ENCODE data around the gene GPC5. TPM values are rescaled to one million over a fixed set of nuclear protein-coding genes. Genes with fewer than 3 reads are reported as not detected.

GPC5 gene
- total RNA-seq, 1 donor from 2014 or later = 8.7 TPM

- Histone ChIP-seq H3K9me3 (no peaks in the 10 kb centered on the region), H3K27me3 (ENCODE audit: low read depth) (no peaks in the 10 kb centered on the region), H3K4me1 (peaks cover 12% of the 10 kb centered on the region), H3K27ac (no peak overlapping the region), H3K36me3 (no peaks in the 10 kb centered on the region), H3K4me3 (no peak overlapping the region)
- intact Hi-C loops (cut with DNase I) = no loop called here
- DNase-seq (no peak), ATAC-seq (peak; percentile 78 to 89)
- TF ChIP-seq, protein P1, sequence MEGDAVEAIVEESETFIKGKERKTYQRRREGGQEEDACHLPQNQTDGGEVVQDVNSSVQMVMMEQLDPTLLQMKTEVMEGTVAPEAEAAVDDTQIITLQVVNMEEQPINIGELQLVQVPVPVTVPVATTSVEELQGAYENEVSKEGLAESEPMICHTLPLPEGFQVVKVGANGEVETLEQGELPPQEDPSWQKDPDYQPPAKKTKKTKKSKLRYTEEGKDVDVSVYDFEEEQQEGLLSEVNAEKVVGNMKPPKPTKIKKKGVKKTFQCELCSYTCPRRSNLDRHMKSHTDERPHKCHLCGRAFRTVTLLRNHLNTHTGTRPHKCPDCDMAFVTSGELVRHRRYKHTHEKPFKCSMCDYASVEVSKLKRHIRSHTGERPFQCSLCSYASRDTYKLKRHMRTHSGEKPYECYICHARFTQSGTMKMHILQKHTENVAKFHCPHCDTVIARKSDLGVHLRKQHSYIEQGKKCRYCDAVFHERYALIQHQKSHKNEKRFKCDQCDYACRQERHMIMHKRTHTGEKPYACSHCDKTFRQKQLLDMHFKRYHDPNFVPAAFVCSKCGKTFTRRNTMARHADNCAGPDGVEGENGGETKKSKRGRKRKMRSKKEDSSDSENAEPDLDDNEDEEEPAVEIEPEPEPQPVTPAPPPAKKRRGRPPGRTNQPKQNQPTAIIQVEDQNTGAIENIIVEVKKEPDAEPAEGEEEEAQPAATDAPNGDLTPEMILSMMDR (IDR thresholded peaks at IDR 0.05) = no peak
Measured at GRCh38 chr13:92103689-92104153, 705.3 kb downstream of the GPC5 start.

GRCh38 chr13:92122186-92122853 lies 723.9 kb downstream of the GPC5 start:
- Histone ChIP-seq H3K4me3 (no peak overlapping the region), H3K27ac (no peak overlapping the region), H3K9me3 (no peaks in the 10 kb centered on the region), H3K4me1 (no peaks in the 10 kb centered on the region), H3K27me3 (ENCODE audit: low read depth) (no peaks in the 10 kb centered on the region), H3K36me3 (no peaks in the 10 kb centered on the region)
- DNase-seq = no peak
- intact Hi-C loops (cut with DNase I) = no loop called here
- no peak for ATAC-seq
- TF ChIP-seq, protein P1 (IDR thresholded peaks at IDR 0.05) = no peak

- no peaks in the 10 kb centered on the region for H3K27me3 ChIP-seq (ENCODE audit: low read depth)
- TF ChIP-seq, protein P1 (IDR thresholded peaks at IDR 0.05) = no peak
- DNase-seq = no peak
- H3K4me3 ChIP-seq = no peak overlapping the region
- no peak overlapping the region for H3K27ac ChIP-seq
- no peaks in the 10 kb centered on the region for H3K36me3 ChIP-seq
- no peaks in the 10 kb centered on the region for H3K4me1 ChIP-seq
- intact Hi-C loops (cut with DNase I) = no loop called here
- no peak for ATAC-seq
- H3K9me3 ChIP-seq = no peaks in the 10 kb centered on the region
Measured at GRCh38 chr13:92126399-92126798, 728.0 kb downstream of the GPC5 start.

DNA sequence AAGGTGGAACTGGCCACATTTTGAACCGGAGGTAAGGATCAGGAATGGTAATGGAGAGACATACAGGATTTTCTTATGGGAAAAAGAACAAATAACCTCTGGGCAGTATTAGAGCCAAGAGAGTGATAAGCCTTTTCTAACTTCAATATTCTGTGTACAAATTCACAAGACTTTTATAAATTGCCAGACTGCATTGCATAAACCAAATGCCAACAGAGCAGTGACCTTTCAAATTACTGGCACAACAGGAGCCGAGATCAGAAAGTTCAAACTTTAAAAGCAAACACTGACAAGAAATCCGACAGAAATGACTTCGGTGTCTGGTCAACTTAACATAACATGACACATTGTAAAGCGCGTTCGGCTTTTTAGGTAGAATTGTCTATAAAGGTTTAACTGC lies 737.1 kb downstream of the GPC5 start:
- DNase-seq (no peak), ATAC-seq (no peak)
- no peaks in the 10 kb centered on the region for H3K27me3 ChIP-seq (ENCODE audit: low read depth)
- TF ChIP-seq, protein P1 (IDR thresholded peaks at IDR 0.05) = no peak
- no peak overlapping the region for H3K27ac ChIP-seq
- no peaks in the 10 kb centered on the region for H3K36me3 ChIP-seq
- intact Hi-C loops (cut with DNase I) = no loop called here
- H3K9me3 ChIP-seq = no peaks in the 10 kb centered on the region
- no peak overlapping the region for H3K4me3 ChIP-seq
- H3K4me1 ChIP-seq = no peaks in the 10 kb centered on the region

- Histone ChIP-seq H3K36me3 (no peaks in the 10 kb centered on the region), H3K27ac (no peak overlapping the region), H3K27me3 (ENCODE audit: low read depth) (no peaks in the 10 kb centered on the region), H3K4me1 (no peaks in the 10 kb centered on the region), H3K9me3 (no peaks in the 10 kb centered on the region), H3K4me3 (no peak overlapping the region)
- ATAC-seq (no peak), DNase-seq (no peak)
- TF ChIP-seq, protein P1 (IDR thresholded peaks at IDR 0.05) = no peak
- intact Hi-C loops (cut with DNase I) = no loop called here
Measured at GRCh38 chr13:92136449-92137155, 738.2 kb downstream of the GPC5 start.
